GM18520 (cell line): ENCODE measurements around the gene ZNF169.
"Not testable (repeated sequence)": the region's sequence is repeated elsewhere in the genome, so short reads cannot be mapped to it uniquely, and the experiment has no call there.

ENCODE experiments used
- ATAC-seq: cut with Tn5 transposase; IDR thresholded peaks from one replicate; pipeline ENCODE4 v1.9.1; 2021; ENCODE audit not compliant: unreplicated experiment

The ZNF169 gene

DNA sequence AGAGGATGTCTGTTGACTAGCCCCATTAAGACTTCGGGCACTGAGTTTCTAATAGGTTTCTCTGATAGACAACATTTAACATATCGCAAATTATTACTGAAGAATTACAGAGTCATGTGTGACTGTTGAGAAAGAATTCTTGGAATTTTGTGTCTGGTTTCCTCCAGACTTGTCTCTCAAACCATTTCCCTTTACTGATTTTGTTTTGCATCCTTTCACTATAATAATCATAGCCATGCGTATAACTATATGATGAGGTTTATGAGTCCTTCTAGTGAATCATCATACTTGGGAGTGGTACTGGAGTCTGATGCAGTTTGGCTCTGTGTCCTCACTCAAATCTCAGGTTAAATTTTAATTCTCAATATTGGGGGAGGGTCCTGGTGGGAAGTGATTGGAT, 27.0 kb downstream of the ZNF169 start:
- ATAC-seq: no peak

DNA sequence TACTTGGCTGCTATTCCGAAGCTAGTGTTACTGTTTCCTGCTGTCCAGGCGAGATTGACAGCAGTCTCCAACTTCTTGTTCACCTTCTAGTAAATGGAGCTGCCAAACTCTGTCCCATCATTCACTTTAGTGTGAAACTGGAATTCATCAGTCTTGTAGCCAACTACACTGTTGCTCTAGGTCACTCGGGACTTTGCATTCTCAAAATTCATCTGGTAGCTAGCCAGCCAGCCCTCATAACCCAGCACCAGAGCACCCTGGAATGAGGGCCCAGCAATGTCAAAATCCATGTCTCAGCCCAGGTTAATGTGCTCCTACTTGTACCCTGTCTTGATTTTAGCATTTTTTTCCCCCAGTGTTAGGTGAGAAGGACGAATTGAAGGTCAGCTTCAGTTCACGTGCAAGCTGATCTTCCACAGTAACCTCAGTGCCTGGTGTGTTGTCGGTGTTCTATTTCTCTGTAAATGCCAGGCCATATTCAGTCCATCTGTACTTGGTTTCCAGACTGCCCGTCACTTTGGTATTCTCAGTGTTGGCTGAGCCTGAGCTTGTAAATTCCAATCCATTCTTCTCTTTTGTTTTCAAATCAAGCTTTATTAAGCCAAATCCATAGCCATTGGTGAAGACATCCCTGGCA, 28.9 kb downstream of the ZNF169 start:
- ATAC-seq: no peak

DNA sequence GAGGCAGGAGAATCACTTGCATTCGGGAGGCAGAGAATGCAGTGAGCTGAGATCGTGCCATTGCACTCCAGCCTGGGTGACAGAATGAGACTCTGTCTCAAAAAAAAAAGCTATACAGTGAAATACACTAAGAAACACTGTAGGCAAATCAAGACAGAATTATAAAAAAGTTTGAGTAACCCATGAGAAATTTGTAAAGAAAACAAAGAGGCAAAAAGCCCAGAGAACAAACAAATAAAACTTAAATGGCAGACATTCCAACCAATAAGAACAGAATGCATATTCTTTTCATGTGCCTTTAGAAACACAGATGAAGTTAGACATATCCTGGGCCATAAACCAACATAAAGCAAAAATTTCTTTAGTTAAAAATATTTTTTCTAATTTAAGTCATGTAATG, 30.6 kb downstream of the ZNF169 start:
- no peak for ATAC-seq

DNA sequence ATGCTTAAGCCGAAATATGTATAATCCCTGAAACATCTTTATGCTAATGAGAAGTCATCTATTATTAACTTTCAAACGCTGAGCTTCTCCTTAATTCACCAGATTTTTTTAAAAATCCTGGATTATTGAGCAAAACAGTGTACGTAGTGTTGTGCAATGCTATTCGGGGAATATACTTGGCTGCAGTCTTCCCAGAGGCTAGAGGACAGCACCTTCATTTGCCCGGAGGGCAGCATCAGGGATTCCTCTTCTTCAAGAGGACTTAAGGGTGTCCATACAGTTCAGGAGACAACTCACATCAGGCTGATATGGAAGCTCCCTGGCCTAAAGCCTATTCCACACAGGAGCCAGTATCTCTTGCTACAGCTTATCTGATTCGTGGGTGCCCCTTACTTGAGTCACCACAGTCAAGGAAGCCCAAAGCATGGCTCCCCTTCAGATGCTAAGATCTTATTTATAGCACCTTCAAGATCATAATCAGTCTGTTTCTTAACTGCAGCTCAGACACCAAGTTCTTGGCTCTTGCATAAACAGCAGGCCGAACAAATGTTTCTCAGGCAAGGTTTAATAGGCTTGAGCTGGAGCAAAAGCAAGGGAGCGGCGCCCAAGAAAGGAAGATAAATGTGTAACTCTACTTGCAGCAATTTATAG, 40.0 kb downstream of the ZNF169 start:
- ATAC-seq: no peak

DNA sequence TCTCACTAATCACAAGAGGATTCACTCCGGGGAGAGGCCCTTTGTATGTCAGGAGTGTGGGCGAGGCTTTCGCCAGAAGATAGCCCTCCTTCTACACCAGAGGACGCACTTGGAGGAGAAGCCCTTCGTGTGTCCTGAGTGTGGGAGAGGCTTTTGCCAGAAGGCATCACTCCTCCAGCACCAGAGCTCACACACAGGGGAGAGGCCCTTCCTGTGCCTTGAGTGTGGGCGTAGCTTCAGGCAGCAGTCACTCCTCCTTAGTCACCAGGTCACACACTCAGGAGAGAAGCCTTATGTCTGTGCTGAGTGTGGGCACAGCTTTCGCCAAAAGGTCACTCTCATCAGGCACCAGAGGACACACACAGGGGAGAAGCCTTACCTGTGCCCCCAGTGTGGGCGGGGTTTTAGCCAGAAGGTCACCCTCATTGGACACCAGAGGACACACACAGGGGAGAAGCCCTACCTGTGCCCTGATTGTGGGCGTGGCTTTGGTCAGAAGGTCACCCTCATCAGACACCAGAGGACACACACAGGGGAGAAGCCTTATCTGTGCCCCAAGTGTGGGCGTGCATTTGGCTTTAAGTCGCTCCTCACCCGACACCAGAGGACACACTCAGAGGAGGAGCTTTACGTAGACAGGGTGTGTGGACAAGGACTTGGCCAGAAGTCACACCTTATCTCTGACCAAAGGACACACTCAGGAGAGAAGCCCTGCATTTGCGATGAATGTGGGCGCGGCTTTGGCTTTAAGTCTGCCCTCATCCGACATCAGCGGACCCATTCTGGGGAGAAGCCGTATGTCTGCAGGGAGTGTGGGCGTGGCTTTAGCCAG, 41.6 kb downstream of the ZNF169 start:
- no peak for ATAC-seq

DNA sequence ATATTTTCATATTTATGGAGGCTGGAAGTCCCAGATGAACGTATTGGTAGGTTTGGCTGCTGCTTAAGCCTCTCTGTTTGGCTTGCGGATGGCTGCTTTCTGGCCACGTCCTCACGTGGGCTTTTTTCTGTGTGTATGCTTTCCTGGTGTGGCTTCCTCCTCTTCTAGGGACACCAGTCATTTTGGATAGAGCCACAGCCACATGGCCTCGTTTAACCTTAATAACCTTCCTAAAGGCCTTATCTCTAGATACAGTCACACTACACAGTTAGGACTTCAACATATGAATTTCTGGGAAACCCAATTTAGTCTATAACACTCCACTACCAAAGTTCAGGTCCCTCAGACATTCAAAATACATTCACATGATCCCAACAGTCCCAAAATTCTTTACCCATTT, 42.5 kb downstream of the ZNF169 start:
- no peak for ATAC-seq

DNA sequence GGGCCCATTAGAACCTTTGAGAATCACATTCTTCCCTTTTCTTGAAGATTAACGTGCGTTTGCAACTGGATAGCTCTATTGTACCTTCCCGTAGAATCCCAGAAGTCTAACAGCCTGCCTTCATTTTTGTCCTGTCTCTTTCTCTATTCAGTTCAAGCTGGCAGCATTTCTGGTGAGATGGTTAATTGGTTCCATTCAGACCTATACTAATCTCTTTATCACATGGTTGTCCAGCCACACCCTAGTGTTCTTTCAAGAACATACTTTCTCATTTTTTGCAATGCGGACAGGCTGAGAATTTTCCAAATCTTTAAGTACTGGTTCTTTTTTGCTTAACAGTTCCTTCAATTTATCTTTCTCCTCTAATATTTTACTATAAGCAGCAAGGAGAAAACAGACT, 43.3 kb downstream of the ZNF169 start:
- no peak for ATAC-seq

DNA sequence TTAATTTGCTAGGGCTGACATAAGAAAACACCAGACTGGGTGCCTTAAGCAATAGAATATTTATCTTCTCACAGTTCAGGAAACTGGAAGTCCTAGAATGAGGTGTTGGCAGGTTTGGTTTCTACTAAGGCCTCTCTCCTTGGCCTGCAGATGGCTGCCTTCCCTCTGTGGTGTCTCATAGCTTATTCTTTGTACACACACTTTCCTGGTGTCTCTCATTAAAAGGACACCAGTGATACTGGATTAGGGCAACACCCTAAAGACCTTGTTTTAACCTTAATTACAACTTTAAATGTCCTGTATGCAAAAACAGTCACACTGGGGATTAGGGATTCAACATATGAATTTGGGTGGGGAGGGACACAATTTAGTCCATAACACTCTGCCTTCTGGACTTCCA, 44.2 kb downstream of the ZNF169 start:
- ATAC-seq: no peak

DNA sequence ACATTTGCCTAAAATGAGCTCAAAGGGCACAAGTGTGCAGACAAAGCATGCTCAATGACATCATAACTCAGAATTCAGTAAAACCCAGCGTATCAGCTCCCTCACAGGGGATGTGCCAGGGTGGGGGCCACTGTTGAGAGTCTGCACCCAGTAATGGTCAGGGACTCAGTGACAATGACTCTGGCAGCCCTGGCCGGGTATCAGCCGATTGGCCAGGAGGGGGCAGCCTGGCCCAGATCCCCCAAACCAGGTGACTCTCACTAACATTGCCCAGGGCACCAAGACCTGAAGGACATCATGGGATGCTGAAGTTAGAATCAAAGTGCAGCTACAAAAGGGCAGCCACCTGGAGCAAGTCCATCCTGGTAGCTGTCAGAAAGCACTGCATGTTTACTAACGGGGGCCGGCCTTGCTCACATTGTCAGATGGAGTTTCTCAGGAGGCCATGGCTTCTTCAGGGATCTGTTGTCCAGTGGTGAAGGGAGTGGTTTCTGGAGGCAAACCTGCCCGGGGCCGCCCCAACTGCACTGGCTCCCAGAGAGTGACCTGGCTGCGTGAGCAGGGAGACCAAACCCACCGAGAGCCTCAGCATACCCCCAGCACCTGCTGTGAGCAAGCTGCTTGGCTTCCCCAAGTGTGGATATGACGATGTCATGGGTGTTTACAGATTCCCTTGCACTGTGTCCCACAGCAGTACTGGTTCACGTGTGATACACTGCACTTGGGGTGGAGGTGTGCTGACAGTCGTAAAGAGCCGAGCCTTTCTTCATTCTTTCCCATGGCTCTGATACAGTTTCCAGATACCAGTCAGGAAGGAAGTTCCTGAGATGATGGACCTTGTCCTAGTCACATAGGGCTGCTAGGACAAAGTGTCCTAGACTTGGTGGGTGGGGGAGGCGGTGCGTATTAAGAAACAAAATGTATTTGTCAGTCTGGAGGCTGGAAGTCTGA, 56.2 kb downstream of the ZNF169 start:
- ATAC-seq: not testable (repeated sequence)

DNA sequence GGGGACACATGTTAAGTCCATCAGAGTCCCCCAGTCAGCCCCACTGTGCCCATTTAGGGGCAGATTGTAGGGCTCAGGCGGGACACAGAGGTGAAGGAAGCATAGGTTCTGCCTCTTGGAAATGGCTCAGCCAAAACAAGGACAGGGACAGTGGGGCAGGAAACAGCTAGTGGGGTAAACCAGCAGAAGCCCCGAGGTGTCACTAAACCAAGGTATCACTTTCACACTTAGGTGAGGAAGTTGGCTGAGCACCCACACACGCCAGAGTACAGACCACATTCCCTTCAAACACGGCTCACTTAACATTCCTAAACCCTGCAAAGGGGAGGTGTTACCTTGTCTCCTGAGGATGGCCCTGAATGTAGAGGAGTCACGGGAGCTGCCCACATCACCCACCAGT, 57.1 kb downstream of the ZNF169 start:
- not testable (repeated sequence) for ATAC-seq

DNA sequence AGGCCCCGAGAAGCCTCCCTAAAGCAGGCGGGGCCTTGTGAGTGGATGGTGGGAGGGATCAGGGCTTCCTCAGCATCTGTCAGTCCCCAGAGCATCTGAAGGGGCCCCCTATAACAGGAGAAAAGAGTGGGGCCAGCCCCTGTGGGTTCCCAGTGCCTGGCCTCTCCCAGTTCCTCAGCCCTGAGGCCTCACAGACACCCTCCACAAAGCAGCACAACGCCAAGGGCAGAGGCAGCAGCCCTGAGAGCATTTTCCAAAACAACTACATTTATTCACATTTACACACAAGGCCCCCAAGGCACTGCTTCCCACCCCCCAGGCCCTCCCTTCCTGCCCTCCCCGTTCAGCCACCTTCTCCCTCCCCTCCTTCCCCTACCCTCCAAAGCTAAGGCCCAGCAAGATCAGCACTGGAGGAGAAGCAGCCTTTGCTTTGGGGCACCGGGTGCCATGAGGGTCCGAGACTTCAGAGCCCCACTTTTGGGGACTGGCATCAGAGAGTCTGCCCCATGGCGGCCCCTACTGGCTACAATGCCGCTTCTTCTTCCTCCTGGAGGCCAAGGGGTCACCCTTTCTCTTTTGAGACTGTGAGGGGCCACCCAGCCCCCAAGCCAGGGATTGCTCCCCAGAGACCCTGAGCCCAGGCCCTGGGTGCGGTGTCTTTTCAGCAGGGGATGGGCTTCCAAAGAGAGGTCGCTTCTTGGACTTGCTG, 59.0 kb downstream of the ZNF169 start:
- ATAC-seq: not testable (repeated sequence)

DNA sequence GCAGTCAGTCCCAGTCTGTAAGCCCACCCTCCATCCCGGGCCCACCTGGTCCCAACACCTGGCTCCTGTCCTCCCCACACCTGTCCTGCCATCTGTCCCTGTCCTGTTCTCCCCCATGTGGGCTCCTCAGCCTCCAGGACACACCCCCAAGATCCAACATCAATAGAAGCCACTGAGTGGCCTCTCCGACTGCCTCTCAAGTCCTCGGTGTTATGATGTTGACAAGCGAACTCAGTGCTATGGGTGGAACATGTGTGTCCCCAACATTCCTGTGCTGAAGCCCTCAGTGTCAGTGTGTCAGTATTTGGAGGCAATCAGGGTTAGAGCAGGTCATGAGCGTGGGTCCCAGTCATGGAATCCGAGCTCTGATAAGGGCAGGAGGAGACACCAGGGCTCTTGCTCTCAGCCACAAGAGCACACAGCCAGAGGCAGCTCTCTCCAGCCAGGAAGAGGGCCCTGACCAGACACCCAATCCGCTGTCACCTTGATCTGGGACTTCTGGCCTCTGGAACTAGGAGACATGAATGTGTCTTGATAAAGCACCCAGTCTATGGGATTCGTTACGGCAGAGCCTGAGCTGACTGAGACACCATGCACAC, 63.3 kb downstream of the ZNF169 start:
- not testable (repeated sequence) for ATAC-seq

DNA sequence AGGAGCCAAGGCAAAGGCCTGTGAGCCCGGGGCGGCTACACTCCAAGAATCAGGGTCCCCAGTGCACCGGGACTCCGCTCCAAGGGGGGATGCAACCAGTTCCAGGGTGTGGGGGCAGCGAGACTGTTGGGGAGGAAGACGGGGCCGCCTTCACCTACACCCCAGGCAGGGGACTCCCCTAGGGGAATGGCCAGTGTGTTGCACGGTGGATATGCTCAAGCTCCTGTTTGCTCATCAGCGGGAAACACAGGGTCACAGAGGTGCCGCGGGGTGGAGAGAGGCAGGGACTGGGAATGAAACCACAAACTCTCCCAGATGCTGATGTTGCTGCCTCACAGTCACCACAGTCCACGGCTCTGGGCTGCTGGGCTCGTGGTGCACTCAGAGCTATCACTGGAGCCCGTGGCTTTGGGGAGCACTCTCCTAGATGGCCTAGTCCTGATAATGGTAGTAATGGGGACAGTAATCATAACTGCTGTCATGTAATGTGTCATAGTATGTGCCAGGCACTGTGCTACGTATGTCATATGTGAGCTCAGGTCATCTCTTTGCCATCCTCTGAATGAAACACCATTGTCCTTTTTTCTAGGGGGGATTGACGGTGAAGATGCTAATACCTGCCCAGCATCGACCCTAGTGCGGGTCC, 64.2 kb downstream of the ZNF169 start:
- ATAC-seq: not testable (repeated sequence)

DNA sequence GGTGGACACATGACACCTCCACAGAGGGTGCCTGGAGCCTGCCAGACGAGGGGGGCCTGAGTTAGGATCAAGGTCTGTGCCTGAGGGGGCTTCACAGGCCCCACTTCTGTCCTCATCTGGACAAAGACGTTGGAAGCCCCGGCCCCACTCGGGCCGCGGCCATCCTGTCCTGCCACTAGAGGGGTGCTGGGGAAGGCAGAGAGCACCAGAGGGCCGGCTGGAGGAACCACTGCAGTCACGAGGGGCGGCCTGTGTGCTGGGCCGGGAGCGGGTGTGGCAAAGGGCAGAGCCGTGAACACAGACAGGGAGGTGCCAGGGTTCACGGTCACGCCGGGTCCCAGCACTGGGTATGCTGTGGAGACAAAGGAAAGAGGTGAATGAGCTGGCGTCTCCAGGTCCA, 66.5 kb downstream of the ZNF169 start:
- not testable (repeated sequence) for ATAC-seq

DNA sequence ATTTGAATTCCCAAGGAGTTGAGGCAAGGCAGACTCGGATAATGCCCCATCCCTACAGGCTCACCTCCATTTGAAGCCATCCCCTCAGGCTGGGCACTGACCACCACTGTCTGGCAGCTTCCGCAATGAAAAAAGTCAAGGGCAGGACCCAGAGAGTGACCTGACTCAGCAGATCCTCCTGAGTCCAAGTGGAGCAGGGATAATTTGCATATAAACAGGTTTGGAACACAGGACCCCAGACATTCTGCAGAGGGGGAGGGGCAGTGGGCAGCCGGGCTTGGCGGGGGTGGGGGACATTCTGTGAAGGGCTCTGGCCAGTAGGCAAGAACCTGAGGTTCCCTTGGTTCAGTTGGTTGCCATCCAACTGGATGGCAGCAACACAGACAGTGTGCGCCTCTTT, 69.4 kb downstream of the ZNF169 start, which contains the start of gene NUTM2F:
TSS of gene NUTM2F (minus strand) at position 101 of the 400 bp plus-strand sequence. CDS start at position 80, 21 bp downstream.
- ATAC-seq: not testable (repeated sequence)

DNA sequence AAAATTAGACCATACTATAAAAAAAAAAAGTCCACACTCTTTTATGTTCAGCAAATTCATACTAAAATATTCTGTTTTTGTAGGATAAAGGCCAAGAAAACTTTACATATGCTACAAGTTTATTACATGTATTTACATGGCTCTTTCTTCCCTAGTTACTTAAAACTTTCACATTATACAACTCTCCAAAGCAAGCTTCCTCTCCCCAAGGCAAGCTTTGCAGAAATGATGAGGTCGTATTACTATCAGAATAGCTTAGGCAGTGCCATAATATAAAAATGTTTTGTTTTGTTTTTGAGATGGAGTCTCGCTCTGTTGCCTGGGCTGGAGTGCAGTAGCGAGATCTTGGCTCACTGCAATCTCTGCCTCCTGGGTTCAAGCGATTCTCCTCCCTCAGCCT, 77.3 kb downstream of the ZNF169 start:
- ATAC-seq: not testable (repeated sequence)

DNA sequence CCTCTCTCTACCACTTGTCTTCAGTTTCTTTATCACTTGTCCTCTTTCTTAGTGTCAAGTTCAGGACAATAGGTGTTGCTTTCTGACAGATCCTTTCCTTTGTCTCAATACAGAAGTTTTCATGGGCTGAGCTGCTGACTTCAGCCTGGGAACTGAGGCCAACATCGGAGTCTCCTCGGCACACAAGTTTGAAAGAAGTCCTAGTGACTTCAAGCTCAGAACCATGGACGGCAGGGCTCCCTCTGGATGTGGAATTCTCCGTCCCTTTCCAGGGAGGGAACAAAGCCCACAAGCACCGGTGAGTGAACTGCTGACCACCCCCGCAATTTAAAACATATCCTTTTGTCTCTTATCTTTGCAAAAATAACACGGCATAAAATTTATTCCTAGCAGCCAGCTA, 79.6 kb downstream of the ZNF169 start:
- not testable (repeated sequence) for ATAC-seq

DNA sequence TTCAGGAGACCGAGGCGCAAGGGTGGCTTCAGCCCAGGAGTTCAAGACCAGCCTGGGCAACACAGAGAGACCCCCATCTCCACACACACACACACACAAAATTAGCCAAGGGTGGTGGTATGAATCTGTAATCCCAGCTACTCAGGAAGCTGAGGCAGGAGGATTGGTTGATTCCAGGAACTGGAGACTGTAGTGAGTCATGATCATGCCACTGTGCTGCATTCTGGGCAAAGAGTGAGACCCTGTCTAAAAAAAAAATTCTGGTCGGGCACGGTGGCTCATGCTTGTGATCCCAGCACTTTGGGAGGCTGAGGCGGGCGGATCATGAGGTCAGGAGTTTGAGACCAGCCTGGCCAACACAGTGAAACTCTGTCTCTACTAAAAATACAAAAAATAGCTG, 80.6 kb downstream of the ZNF169 start:
- not testable (repeated sequence) for ATAC-seq

DNA sequence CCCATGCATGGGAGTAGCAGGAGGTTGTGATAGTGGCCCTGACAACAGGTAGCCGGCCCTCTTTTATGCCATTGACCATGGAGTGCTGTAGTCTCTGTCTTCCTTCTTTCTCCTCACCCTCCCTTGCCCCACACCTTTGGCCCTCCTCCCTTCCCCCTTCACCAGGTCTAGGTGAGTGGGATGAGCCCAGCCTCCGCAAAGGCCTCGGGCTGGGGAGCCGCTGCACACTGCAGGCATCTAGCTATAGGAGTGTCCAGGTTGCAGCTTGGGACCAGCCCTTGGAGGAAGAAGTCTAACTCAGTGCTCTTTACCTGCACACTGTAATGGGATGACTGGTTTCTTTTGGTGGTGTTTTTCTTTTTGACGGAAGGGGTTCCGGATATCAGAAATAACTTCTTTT, 81.7 kb downstream of the ZNF169 start:
- not testable (repeated sequence) for ATAC-seq
